Fibroblast of skin of left quadriceps (primary cell): ENCODE measurements around the gene LRR1.
"Not testable (repeated sequence)": the region's sequence is repeated elsewhere in the genome, so short reads cannot be mapped to it uniquely, and the experiment has no call there.

Experiments used
- DNase-seq, 2 experiments: peaks; one replicate each; pipeline ENCODE4 v3.0.0-alpha.2; 2013; ENCODE audit warnings: low read depth in 2 of 2

LRR1 gene

GRCh38 chr14:49598485-49599300, at the start of gene LRR1:
Gene LRR1 (plus strand): TSS chr14:49598940. CDS start chr14:49599021, 81 bp downstream.
- DNase-seq, result peak; percentile 53 to 57

GRCh38 chr14:49549446-49549845, 49.3 kb upstream of the LRR1 start:
- no peak for DNase-seq

- DNase-seq, result peak in 1 of 2 experiments; percentile 1
These were observed 48.9 kb upstream of the LRR1 start for GRCh38 chr14:49549881-49550280.

- DNase-seq, result no peak
These were observed 48.2 kb upstream of the LRR1 start for GRCh38 chr14:49550286-49551184.

GRCh38 chr14:49551569-49551968, 47.2 kb upstream of the LRR1 start:
- no peak for DNase-seq

- DNase-seq, result no peak
These were observed 45.6 kb upstream of the LRR1 start for GRCh38 chr14:49553106-49553505.

GRCh38 chr14:49553892-49554291, 44.8 kb upstream of the LRR1 start:
- no peak for DNase-seq

- DNase-seq, result no peak
These were observed 38.6 kb upstream of the LRR1 start for GRCh38 chr14:49559979-49560768.

- no peak for DNase-seq
These were observed 32.0 kb upstream of the LRR1 start for GRCh38 chr14:49566714-49567113.

- no peak for DNase-seq
These were observed 29.5 kb upstream of the LRR1 start for GRCh38 chr14:49569281-49569680.

GRCh38 chr14:49574038-49574437, 24.7 kb upstream of the LRR1 start:
- DNase-seq, result no peak

- no peak for DNase-seq
These were observed 20.6 kb upstream of the LRR1 start for GRCh38 chr14:49578141-49578540.

- DNase-seq, result no peak
These were observed 18.9 kb upstream of the LRR1 start for GRCh38 chr14:49579841-49580240.

- DNase-seq, result no peak
These were observed 17.3 kb upstream of the LRR1 start for GRCh38 chr14:49581209-49582112.

GRCh38 chr14:49582113-49582977, 16.4 kb upstream of the LRR1 start:
- DNase-seq, result no peak

- DNase-seq, result no peak
These were observed 15.1 kb upstream of the LRR1 start for GRCh38 chr14:49583629-49584028.

- no peak for DNase-seq
These were observed 14.7 kb upstream of the LRR1 start for GRCh38 chr14:49584058-49584457.

GRCh38 chr14:49584981-49585640, 13.6 kb upstream of the LRR1 start:
- DNase-seq, result not testable (repeated sequence)
